Measurements from ENCODE around the gene BANP.

DNA sequence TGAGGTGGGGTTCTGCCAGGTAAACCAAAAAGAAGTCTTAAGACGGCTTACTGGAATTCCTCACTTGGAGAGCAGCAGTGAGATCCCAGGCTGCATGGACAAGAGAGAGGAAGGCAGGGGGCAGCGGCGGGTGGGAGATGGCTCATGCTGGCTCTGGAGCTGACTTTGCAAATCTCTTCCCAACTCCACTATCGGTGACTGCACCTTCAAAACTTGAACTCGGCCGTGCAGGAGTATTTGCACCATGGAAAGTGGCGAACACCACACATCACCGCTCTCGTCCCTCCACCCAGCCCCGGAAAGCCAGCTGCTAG lies 31.6 kb upstream of the BANP start:
- no peak for TF ChIP-seq POLR2A (IDR thresholded peaks at IDR 0.05; ENCODE audit: low read depth, low read length)
- TF ChIP-seq TAF1 (IDR thresholded peaks at IDR 0.05; ENCODE audit: low read depth, low read length): no peak
- TF ChIP-seq POLR2AphosphoS5 (IDR thresholded peaks at IDR 0.05; ENCODE audit: low read depth, low read length): no peak
- no peak for TF ChIP-seq POU2F2 (IDR thresholded peaks at IDR 0.05; ENCODE audit: low read depth, low read length)
